IPS-20b (cell line): ENCODE data around the gene ACADS.
A peak's percentile ranks its signal among the peaks of the same experiment; 100 is the strongest.

Experiments
- H3K27ac ChIP-seq: one replicate; pipeline ENCODE4 v1.5.1; 2013; ENCODE audit warnings: low read length
- H3K27me3 ChIP-seq: 2 replicates; pipeline ENCODE4 v1.6.1; 2013; ENCODE audit warnings: mild to moderate bottlenecking, low read length, inconsistent platforms; ENCODE audit not compliant: insufficient read depth
- H3K36me3 ChIP-seq: 2 replicates; pipeline ENCODE4 v1.6.1; 2013; ENCODE audit warnings: low read depth, mild to moderate bottlenecking, inconsistent platforms, low read length, moderate library complexity; ENCODE audit not compliant: insufficient read depth
- H3K4me1 ChIP-seq: 2 replicates; pipeline ENCODE4 v1.6.1; 2013; ENCODE audit warnings: mild to moderate bottlenecking, control low read depth, inconsistent platforms, low read length, moderate library complexity; ENCODE audit not compliant: insufficient read depth
- H3K4me3 ChIP-seq: 2 replicates; pipeline ENCODE4 v1.5.1; 2013; ENCODE audit warnings: mild to moderate bottlenecking, low read length, inconsistent platforms
- H3K9ac ChIP-seq: 2 replicates; pipeline ENCODE4 v1.6.1; 2013; ENCODE audit warnings: low read depth, mild to moderate bottlenecking, inconsistent platforms, low read length, moderate library complexity
- H3K9me3 ChIP-seq: 2 replicates; pipeline ENCODE4 v1.6.1; 2013; ENCODE audit warnings: mild to moderate bottlenecking, low read depth, low read length, inconsistent platforms; ENCODE audit not compliant: insufficient read depth

ACADS gene

DNA sequence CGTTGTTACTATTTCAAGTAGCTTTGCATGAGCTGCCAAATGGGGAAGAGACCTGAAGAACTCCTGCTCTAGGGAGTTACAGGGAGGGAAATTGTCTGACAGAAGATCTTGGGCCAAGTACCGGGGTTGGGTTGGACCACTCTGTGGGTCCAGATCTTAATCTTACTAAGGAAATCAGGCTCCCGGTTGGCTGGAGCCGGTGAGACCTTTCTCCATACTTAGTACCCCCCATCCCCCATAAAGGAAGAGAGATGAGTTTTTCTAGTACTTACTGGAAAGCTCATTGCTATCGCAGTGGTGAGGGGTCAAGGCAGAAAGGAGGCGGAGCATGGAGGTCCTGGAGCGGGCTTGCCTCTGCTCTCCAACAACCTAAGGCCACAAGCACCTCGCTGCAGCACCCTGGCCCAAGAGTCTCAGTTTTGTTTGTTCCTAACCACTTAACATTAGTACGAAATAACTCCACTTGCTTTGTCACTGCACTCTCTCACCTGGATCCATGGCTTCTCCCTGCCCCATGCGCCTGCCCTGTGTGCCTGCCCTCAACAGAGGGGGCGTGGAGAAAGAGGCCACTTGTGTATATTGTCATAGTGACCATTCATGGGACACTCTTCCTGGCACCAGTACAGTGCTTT, 22.2 kb upstream of the ACADS start:
- Histone ChIP-seq H3K9me3 (no peaks in the 10 kb centered on the region), H3K9ac (no peak overlapping the region), H3K4me3 (no peak overlapping the region), H3K36me3 (peaks cover 57% of the 10 kb centered on the region), H3K27me3 (no peaks in the 10 kb centered on the region), H3K27ac (no peak overlapping the region), H3K4me1 (no peaks in the 10 kb centered on the region)

DNA sequence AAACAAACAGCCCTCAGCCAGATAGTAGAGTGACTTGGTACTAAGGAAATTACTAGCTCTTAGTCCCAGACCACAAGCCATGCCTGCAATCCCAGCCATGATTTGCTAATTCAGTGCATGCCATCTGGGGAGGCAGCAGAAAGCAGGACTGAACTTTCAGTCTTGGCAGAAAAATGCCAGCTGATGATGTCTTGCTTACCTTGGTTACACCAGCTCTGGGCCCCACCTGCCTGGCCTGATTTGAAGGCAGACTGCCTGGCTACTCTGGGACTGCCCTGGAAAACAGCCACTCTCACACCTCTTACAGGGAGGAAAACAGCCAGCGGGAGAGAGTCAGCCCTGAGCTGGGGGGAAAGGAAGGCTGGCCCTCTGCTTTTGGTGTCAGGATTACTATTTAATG, 20.0 kb upstream of the ACADS start:
- no peaks in the 10 kb centered on the region for H3K9me3 ChIP-seq
- H3K4me3 ChIP-seq = no peak overlapping the region
- no peak overlapping the region for H3K27ac ChIP-seq
- no peaks in the 10 kb centered on the region; the same call in 1 of the 2 replicates for H3K4me1 ChIP-seq
- H3K9ac ChIP-seq = no peak overlapping the region
- peaks cover 36% of the 10 kb centered on the region for H3K36me3 ChIP-seq
- H3K27me3 ChIP-seq = no peaks in the 10 kb centered on the region

DNA sequence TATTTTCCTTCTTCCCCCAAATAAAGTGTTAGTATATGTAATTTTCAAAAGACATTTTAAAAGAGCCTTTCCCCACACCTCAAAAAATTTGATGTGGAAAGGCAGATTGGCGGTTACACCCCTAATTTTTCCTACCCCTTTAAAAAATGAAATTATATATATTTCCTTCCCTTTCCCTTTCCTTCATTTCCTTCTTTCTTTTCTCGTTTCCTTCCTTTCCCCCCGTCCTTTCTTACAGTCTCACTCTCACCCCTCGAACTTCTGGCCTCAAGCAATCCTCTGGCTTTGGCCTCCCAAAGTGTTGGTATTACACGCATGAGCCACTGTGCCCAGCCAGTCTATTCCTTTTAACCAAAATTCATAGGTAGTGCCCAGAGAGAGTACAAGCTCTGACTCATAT, 19.6 kb upstream of the ACADS start:
- no peak overlapping the region for H3K9ac ChIP-seq
- no peak overlapping the region for H3K4me3 ChIP-seq
- peaks cover 31% of the 10 kb centered on the region for H3K36me3 ChIP-seq
- H3K27ac ChIP-seq = no peak overlapping the region
- no peaks in the 10 kb centered on the region for H3K27me3 ChIP-seq
- no peaks in the 10 kb centered on the region for H3K9me3 ChIP-seq
- no peaks in the 10 kb centered on the region; the same call in 1 of the 2 replicates for H3K4me1 ChIP-seq

DNA sequence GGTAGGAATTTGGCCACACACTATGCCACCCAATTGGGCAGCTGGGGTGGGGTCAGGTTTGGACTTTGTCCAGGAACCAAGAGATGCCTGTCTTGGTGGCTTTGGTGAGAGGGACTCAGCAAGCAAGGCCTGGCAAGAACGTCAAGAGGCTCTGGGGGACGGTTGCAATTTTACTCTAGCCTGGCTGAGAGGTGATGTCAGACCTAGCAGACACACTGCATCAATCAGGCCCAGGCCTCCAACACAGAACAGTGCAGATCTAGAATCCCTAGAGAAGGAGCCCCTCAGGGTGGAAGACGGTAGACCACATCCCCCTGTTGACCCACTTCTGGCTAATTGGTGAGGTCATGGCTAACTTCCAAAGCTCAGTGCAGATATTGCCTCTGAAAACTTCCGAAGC, 17.0 kb upstream of the ACADS start:
- no peaks in the 10 kb centered on the region for H3K9me3 ChIP-seq
- H3K4me3 ChIP-seq = no peak overlapping the region
- no peak overlapping the region for H3K9ac ChIP-seq
- H3K4me1 ChIP-seq = peaks cover 4% of the 10 kb centered on the region; the same call in 1 of the 2 replicates
- H3K27me3 ChIP-seq = no peaks in the 10 kb centered on the region
- H3K36me3 ChIP-seq = peaks cover 20% of the 10 kb centered on the region
- H3K27ac ChIP-seq = no peak overlapping the region

- H3K4me3 ChIP-seq = peak within 1 kb of the TSS; percentile 95
- peaks cover 4% of the 10 kb centered on the region; the same call in 1 of the 2 replicates for H3K4me1 ChIP-seq
- peaks cover 29% of the 10 kb centered on the region for H3K36me3 ChIP-seq
- no peaks in the 10 kb centered on the region for H3K27me3 ChIP-seq
- H3K9ac ChIP-seq = peak within 1 kb of the TSS; percentile 97
- H3K9me3 ChIP-seq = no peaks in the 10 kb centered on the region
- H3K27ac ChIP-seq = peak within 1 kb of the TSS; percentile 49
Measured at GRCh38 chr12:120710031-120710804, 15.4 kb upstream of the ACADS start, which contains the start of gene UNC119B. Gene UNC119B, plus strand, starts transcription at chr12:120710458. Its CDS starts 17 bp downstream, at chr12:120710475.

- no peaks in the 10 kb centered on the region for H3K27me3 ChIP-seq
- H3K4me1 ChIP-seq = peaks cover 4% of the 10 kb centered on the region; the same call in 1 of the 2 replicates
- peak overlapping the region; percentile 95 for H3K4me3 ChIP-seq
- H3K36me3 ChIP-seq = peaks cover 34% of the 10 kb centered on the region
- peak overlapping the region; percentile 49 for H3K27ac ChIP-seq
- no peaks in the 10 kb centered on the region for H3K9me3 ChIP-seq
- peak overlapping the region; percentile 97 for H3K9ac ChIP-seq
Measured at GRCh38 chr12:120710805-120711296, 14.8 kb upstream of the ACADS start.

DNA sequence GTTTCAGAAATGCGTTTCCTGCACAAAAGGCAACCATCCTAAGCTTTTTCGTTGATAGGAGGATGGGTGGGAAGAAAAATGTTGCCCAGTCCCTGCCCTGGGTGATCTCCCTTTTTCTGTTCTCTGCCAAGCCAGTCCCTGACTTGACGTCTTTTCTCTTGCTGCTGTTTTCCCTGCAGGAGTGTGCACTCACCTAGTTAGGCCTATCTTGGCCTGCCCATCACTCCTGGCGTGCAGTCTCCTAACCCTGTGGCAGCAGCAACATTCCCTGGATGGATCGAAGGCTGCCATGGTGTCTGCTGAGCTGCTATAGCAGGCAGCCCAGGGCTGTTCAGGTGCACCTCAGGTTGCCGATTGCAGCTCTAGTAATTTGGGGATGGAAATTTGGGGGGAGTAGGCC, 14.2 kb upstream of the ACADS start:
- Histone ChIP-seq H3K36me3 (peaks cover 40% of the 10 kb centered on the region), H3K4me1 (peaks cover 4% of the 10 kb centered on the region; the same call in 1 of the 2 replicates), H3K27ac (peak overlapping the region; percentile 49), H3K4me3 (peak overlapping the region; percentile 95), H3K9me3 (no peaks in the 10 kb centered on the region), H3K27me3 (no peaks in the 10 kb centered on the region), H3K9ac (peak overlapping the region; percentile 97)

- Histone ChIP-seq H3K9me3 (no peaks in the 10 kb centered on the region), H3K36me3 (peaks cover 52% of the 10 kb centered on the region), H3K9ac (no peak overlapping the region), H3K4me1 (peaks cover 4% of the 10 kb centered on the region; the same call in 1 of the 2 replicates), H3K4me3 (0 out of 2 replicates have a peak overlapping the region, but pooled peaks have one; percentile 95), H3K27ac (no peak overlapping the region), H3K27me3 (no peaks in the 10 kb centered on the region)
Measured at GRCh38 chr12:120712610-120713009, 13.0 kb upstream of the ACADS start.

GRCh38 chr12:120713861-120714482, 11.7 kb upstream of the ACADS start:
- Histone ChIP-seq H3K4me3 (no peak overlapping the region), H3K27ac (no peak overlapping the region), H3K9me3 (no peaks in the 10 kb centered on the region), H3K9ac (no peak overlapping the region), H3K4me1 (peaks cover 4% of the 10 kb centered on the region; the same call in 1 of the 2 replicates), H3K27me3 (no peaks in the 10 kb centered on the region), H3K36me3 (peaks cover 65% of the 10 kb centered on the region)

GRCh38 chr12:120718055-120718454, 7.6 kb upstream of the ACADS start:
- peaks cover 97% of the 10 kb centered on the region for H3K36me3 ChIP-seq

GRCh38 chr12:120719072-120719471, 6.6 kb upstream of the ACADS start:
- H3K9ac ChIP-seq = no peak overlapping the region
- H3K4me3 ChIP-seq = no peak overlapping the region
- no peak overlapping the region for H3K27ac ChIP-seq
- H3K4me1 ChIP-seq = no peaks in the 10 kb centered on the region
- no peaks in the 10 kb centered on the region for H3K9me3 ChIP-seq
- no peaks in the 10 kb centered on the region for H3K27me3 ChIP-seq
- H3K36me3 ChIP-seq = peaks cover 98% of the 10 kb centered on the region

More at GRCh38 chr12:120718055-120718454, 7.6 kb upstream of the ACADS start:
- no peak overlapping the region for H3K4me3 ChIP-seq
- H3K4me1 ChIP-seq = no peaks in the 10 kb centered on the region
- H3K27ac ChIP-seq = no peak overlapping the region
- no peak overlapping the region for H3K9ac ChIP-seq
- H3K27me3 ChIP-seq = no peaks in the 10 kb centered on the region
- H3K9me3 ChIP-seq = no peaks in the 10 kb centered on the region
